GM23338 (cell line): ENCODE measurements around the gene GAGE12G. TPM values are rescaled to one million over a fixed set of nuclear protein-coding genes. Genes with fewer than 3 reads are reported as not detected.
"Not testable (repeated sequence)": the region's sequence is repeated elsewhere in the genome, so short reads cannot be mapped to it uniquely, and the experiment has no call there.

Experiments
- ATAC-seq: fragments of 200-7000 bp; cut with Tn5 transposase; 3 replicates; pipeline ENCODE4 v1.9.1; 2020
- DNase-seq: peaks from one replicate; pipeline ENCODE4 v3.0.0-alpha.2; 2015; ENCODE audit warnings: low spot score
- H2AFZ ChIP-seq: fragments of 200-600 bp; sonication (generic); 2 replicates; pipeline ENCODE4 v1.8.0; 2016; ENCODE audit warnings: antibody characterized with exemption, mild to moderate bottlenecking, moderate library complexity
- H3F3A ChIP-seq: fragments of 200-600 bp; sonication (generic); replicated peaks from 2 replicates; pipeline ENCODE4 v1.8.0; 2017; ENCODE audit warnings: antibody characterized with exemption, mixed run types, low read depth
- H3K27ac ChIP-seq: fragments of 200-600 bp; sonication (generic); 2 replicates; pipeline ENCODE4 v1.6.1; 2016; ENCODE audit warnings: low read depth
- H3K27me3 ChIP-seq: fragments of 200-600 bp; sonication (generic); 2 replicates; pipeline ENCODE4 v1.8.0; 2016; ENCODE audit warnings: mild to moderate bottlenecking, mixed run types, moderate library complexity; ENCODE audit not compliant: insufficient read depth
- H3K36me3 ChIP-seq: fragments of 200-600 bp; sonication (generic); 2 replicates; pipeline ENCODE4 v1.8.0; 2016; ENCODE audit warnings: mild to moderate bottlenecking; ENCODE audit not compliant: insufficient read depth
- H3K4me1 ChIP-seq: fragments of 200-600 bp; sonication (generic); 2 replicates; pipeline ENCODE4 v1.8.0; 2016; ENCODE audit warnings: mild to moderate bottlenecking, moderate library complexity; ENCODE audit not compliant: insufficient read depth
- H3K4me2 ChIP-seq: fragments of 200-600 bp; sonication (generic); 2 replicates; pipeline ENCODE4 v1.7.1; 2017; ENCODE audit warnings: mixed run types
- H3K4me3 ChIP-seq: fragments of 200-600 bp; sonication (generic); 2 replicates; pipeline ENCODE4 v1.6.1; 2016; ENCODE audit warnings: mixed run types
- H3K79me2 ChIP-seq: fragments of 200-600 bp; sonication (generic); replicated peaks from 2 replicates; pipeline ENCODE4 v1.8.0; 2017; ENCODE audit warnings: mild to moderate bottlenecking; ENCODE audit not compliant: insufficient read depth
- H3K9me2 ChIP-seq: fragments of 200-600 bp; sonication (generic); 2 replicates; pipeline ENCODE4 v1.8.0; 2017; ENCODE audit not compliant: insufficient read depth
- H4K20me1 ChIP-seq: fragments of 200-600 bp; sonication (generic); replicated peaks from 2 replicates; pipeline ENCODE4 v1.8.0; 2017; ENCODE audit warnings: mild to moderate bottlenecking; ENCODE audit not compliant: insufficient read depth
- H3K27ac Mint-ChIP-seq: 2 replicates; pipeline ENCODE4 v1.8.0; 2020; ENCODE audit warnings: inconsistent platforms, mild to moderate bottlenecking, moderate library complexity, mixed read lengths
- H3K27me3 Mint-ChIP-seq: 3 replicates; pipeline ENCODE4 v1.8.0; 2022; ENCODE audit warnings: low read depth, mild to moderate bottlenecking, moderate library complexity, mixed read lengths, inconsistent platforms; ENCODE audit not compliant: insufficient read depth, poor library complexity
- H3K36me3 Mint-ChIP-seq: 3 replicates; pipeline ENCODE4 v1.8.0; 2021; ENCODE audit warnings: low read depth, mild to moderate bottlenecking, inconsistent platforms, moderate library complexity, mixed read lengths
- H3K4me1 Mint-ChIP-seq: 3 replicates; pipeline ENCODE4 v1.8.0; 2020; ENCODE audit warnings: mild to moderate bottlenecking, inconsistent platforms, mixed read lengths
- H3K4me3 Mint-ChIP-seq: 3 replicates; pipeline ENCODE4 v1.8.0; 2021; ENCODE audit warnings: moderate library complexity, mild to moderate bottlenecking, inconsistent platforms, mixed read lengths
- H3K9me3 Mint-ChIP-seq: 3 replicates; pipeline ENCODE4 v1.8.0; 2020; ENCODE audit warnings: moderate library complexity, mild to moderate bottlenecking, inconsistent platforms, mixed read lengths
- polyA plus RNA-seq: library from polyadenylated mRNA; unstranded; fragments of >200 nt; fragmentation: Nextera tagmentation; extraction: Ambion mirVana; gene quantifications from 2 replicates; pipeline ENCODE4 v1.2.1, GENCODE V29; 2016
- total RNA-seq: library from RNA; depleted of rRNA; stranded (reverse); fragments of >200 nt; shearing (Covaris generic); gene quantifications from 2 replicates; pipeline ENCODE4 v1.2.3, GENCODE V29; 2014

The GAGE12G gene
- total and polyA plus RNA-seq, 2 experiments from 2014 or later = not detected

DNA sequence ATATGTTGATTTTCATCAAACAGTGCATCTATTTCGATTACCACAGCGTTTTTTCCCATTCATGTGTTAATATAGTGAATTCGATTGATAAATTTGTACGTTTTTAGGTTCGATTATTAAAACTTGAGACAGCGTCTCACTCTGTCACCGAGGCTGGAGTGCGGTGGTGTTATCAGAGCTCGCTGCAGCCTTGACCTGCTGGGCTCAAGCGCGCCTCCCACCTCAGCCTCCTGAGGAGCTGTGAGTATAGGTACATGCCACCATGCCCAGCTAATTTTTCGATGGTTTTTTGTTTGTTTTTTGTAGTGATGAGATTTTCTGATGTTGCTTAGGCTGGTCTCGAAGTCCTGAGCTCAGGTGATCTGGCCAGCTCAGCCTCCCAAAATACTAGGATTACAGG, 1.0 kb upstream of the GAGE12G start:
- not testable (repeated sequence) for H3K27me3 Mint-ChIP-seq

DNA sequence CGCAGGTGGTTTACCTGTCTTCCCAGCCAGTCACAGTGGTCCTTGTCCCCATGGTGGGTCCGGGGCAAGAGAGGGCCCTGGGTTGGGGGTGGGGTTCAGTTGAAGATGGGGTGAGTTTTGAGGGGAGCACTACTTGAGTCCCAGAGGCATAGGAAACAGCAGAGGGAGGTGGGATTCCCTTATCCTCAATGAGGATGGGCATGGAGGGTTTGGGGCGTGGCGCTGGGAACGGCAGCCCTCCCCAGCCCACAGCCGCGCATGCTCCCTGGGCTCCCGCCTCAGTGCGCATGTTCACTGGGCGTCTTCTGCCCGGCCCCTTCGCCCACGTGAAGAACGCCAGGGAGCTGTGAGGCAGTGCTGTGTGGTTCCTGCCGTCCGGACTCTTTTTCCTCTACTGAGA, 9.4 kb downstream of the GAGE12G start, which contains the start of gene GAGE12H:
Gene GAGE12H, plus strand, starts transcription at position 301 of the 400 bp plus-strand sequence. CDS start 1,155 bp downstream, outside the sequence.
- H3K27ac ChIP-seq, H3K4me3 ChIP-seq, H3K4me2 ChIP-seq, H3K36me3 ChIP-seq, H3K4me1 Mint-ChIP-seq, H3K4me3 Mint-ChIP-seq, H3K9me2 ChIP-seq, H3K79me2 ChIP-seq, DNase-seq, H3K27ac Mint-ChIP-seq, H3K9me3 Mint-ChIP-seq, H3K27me3 ChIP-seq, H3K27me3 Mint-ChIP-seq, H4K20me1 ChIP-seq, ATAC-seq, H3K36me3 Mint-ChIP-seq, H3K4me1 ChIP-seq, H2AFZ ChIP-seq, H3F3A ChIP-seq: not testable (repeated sequence)

More for the DNA sequence above, 1.0 kb upstream of the GAGE12G start:
- not testable (repeated sequence) for H3K4me1 Mint-ChIP-seq, H3K9me2 ChIP-seq, H4K20me1 ChIP-seq, H3K4me2 ChIP-seq, H3K27ac ChIP-seq, H3K36me3 ChIP-seq, H3K27me3 ChIP-seq, H3F3A ChIP-seq, DNase-seq, H3K9me3 Mint-ChIP-seq, H3K36me3 Mint-ChIP-seq, H3K27ac Mint-ChIP-seq, ATAC-seq, H2AFZ ChIP-seq, H3K79me2 ChIP-seq, H3K4me3 ChIP-seq, H3K4me3 Mint-ChIP-seq, H3K4me1 ChIP-seq

DNA sequence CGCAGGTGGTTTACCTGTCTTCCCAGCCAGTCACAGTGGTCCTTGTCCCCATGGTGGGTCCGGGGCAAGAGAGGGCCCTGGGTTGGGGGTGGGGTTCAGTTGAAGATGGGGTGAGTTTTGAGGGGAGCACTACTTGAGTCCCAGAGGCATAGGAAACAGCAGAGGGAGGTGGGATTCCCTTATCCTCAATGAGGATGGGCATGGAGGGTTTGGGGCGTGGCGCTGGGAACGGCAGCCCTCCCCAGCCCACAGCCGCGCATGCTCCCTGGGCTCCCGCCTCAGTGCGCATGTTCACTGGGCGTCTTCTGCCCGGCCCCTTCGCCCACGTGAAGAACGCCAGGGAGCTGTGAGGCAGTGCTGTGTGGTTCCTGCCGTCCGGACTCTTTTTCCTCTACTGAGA, 19.0 kb downstream of the GAGE12G start, which contains the start of gene GAGE2A:
Gene GAGE2A, plus strand, starts transcription at position 301 of the 400 bp plus-strand sequence. CDS start 1,155 bp downstream, outside the sequence.
- H3F3A ChIP-seq, H3K4me1 ChIP-seq, H3K27ac Mint-ChIP-seq, H3K36me3 Mint-ChIP-seq, H3K4me1 Mint-ChIP-seq, ATAC-seq, H3K36me3 ChIP-seq, H3K27me3 Mint-ChIP-seq, H3K79me2 ChIP-seq, H3K27me3 ChIP-seq, H3K4me2 ChIP-seq, H2AFZ ChIP-seq, H3K27ac ChIP-seq, H4K20me1 ChIP-seq, H3K9me2 ChIP-seq, H3K9me3 Mint-ChIP-seq, DNase-seq, H3K4me3 ChIP-seq, H3K4me3 Mint-ChIP-seq: not testable (repeated sequence)

DNA sequence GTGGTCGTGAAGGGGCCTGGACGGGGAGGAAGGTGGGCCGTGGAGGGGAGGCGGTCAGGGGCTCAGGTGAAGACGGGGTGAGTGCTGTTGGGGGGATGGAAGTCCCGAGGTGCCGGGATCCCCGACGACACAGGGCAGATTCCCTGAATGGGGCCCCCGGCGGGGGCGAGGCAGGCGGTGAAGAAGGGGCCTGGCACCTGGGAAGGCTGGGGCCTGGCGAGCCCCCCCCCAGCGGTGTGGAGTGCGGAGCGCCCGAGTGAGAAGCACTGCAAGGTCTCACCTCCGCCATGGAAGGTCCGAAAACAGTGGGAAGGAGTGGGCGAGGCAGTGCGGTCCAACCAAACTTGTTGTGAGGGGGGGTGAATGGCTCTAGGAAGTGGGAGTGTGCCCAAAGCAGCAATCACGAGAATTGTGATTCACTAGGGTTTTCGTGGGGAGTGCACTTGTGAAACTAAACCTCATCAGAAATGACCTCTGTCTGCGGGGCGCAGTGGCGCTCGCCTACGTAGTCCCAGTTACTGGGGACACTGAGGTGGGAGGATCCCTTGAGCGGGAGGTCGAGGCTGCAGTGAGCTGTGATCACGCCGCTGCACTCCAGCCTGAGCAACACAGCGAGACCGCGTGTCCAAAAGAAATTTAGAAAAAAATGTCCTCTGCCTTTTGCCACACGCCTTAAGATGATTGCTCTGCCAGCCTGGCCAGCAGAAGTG, 19.7 kb downstream of the GAGE12G start:
- H3K4me1 ChIP-seq, H3K27ac ChIP-seq, H3K27ac Mint-ChIP-seq, H4K20me1 ChIP-seq, H3K9me3 Mint-ChIP-seq, H2AFZ ChIP-seq, H3K4me1 Mint-ChIP-seq, H3K4me2 ChIP-seq, H3K27me3 Mint-ChIP-seq, ATAC-seq, H3K4me3 Mint-ChIP-seq, H3K36me3 Mint-ChIP-seq, H3K27me3 ChIP-seq, H3K79me2 ChIP-seq, DNase-seq, H3F3A ChIP-seq, H3K9me2 ChIP-seq, H3K36me3 ChIP-seq, H3K4me3 ChIP-seq: not testable (repeated sequence)

DNA sequence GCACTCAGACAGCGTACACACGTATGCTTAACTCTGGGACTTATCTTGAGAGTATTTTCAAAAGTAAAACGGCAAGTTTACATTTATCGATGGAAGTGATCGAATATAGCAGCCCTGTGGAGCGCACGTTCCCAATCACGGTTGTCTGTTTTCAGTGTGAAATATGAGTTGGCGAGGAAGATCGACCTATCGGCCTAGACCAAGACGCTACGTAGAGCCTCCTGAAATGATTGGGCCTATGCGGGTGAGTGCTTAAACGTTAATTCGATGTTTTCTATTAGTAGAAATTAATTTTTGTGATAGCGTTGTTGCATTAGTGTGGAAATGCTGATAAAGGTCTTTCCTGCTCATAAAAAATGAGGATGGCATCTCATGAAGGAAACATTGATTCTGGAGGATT, 20.3 kb downstream of the GAGE12G start:
- H3K27ac Mint-ChIP-seq, ATAC-seq, H3K4me3 Mint-ChIP-seq, H3K36me3 ChIP-seq, H3K27ac ChIP-seq, H3K27me3 Mint-ChIP-seq, H3F3A ChIP-seq, DNase-seq, H2AFZ ChIP-seq, H3K4me1 ChIP-seq, H3K36me3 Mint-ChIP-seq, H3K4me1 Mint-ChIP-seq, H4K20me1 ChIP-seq, H3K9me3 Mint-ChIP-seq, H3K79me2 ChIP-seq, H3K4me3 ChIP-seq, H3K27me3 ChIP-seq, H3K4me2 ChIP-seq, H3K9me2 ChIP-seq: not testable (repeated sequence)

DNA sequence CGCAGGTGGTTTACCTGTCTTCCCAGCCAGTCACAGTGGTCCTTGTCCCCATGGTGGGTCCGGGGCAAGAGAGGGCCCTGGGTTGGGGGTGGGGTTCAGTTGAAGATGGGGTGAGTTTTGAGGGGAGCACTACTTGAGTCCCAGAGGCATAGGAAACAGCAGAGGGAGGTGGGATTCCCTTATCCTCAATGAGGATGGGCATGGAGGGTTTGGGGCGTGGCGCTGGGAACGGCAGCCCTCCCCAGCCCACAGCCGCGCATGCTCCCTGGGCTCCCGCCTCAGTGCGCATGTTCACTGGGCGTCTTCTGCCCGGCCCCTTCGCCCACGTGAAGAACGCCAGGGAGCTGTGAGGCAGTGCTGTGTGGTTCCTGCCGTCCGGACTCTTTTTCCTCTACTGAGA, 28.5 kb downstream of the GAGE12G start, which contains the start of gene GAGE1:
Gene GAGE1, plus strand, starts transcription at position 301 of the 400 bp plus-strand sequence. CDS start 1,155 bp downstream, outside the sequence.
- not testable (repeated sequence) for H3K4me3 Mint-ChIP-seq, H3K4me2 ChIP-seq, H3K36me3 Mint-ChIP-seq, H3K4me3 ChIP-seq, H3K27ac Mint-ChIP-seq, H3K9me2 ChIP-seq, H3K27me3 ChIP-seq, H3K27me3 Mint-ChIP-seq, H3K4me1 Mint-ChIP-seq, H3F3A ChIP-seq, ATAC-seq, H3K27ac ChIP-seq, H3K36me3 ChIP-seq, H3K9me3 Mint-ChIP-seq, H2AFZ ChIP-seq, DNase-seq, H4K20me1 ChIP-seq, H3K4me1 ChIP-seq, H3K79me2 ChIP-seq
